Left lung (tissue), 10 donors: ENCODE results near the gene AHSA1. TPM values are rescaled to one million over a fixed set of nuclear protein-coding genes. Genes with fewer than 3 reads are reported as not detected.
A peak's percentile ranks its signal among the peaks of the same experiment; 100 is the strongest.

Experiments
- ATAC-seq: fragments of 200-7000 bp; cut with Tn5 transposase; one replicate; pipeline ENCODE4 v1.9.1; 2020; ENCODE audit warnings: moderate library complexity
- DNase-seq, 4 donors: peaks; one replicate each; pipeline ENCODE4 v3.0.0-alpha.2; 2013 to 2020
- H3K27ac ChIP-seq, 2 donors: fragments of 200-600 bp; sonication (generic) in 1 of 2; one replicate each; pipeline versions ENCODE4 v1.5.0 to v1.8.0; 2020 to 2021
- H3K27me3 ChIP-seq, 2 donors: fragments of 200-600 bp; sonication (generic) in 1 of 2; one replicate each; pipeline versions ENCODE4 v1.5.0 to v1.8.0; 2020 to 2021
- H3K36me3 ChIP-seq, 2 donors: fragments of 200-600 bp; sonication (generic) in 1 of 2; one replicate each; pipeline versions ENCODE4 v1.5.0 to v1.8.0; 2020 to 2021
- H3K4me1 ChIP-seq, 2 donors: fragments of 200-600 bp; one replicate each; pipeline ENCODE4 v1.8.0; 2021
- H3K4me3 ChIP-seq, 2 donors: fragments of 200-600 bp; sonication (generic) in 1 of 2; one replicate each; pipeline versions ENCODE4 v1.5.0 to v1.8.0; 2020 to 2021; ENCODE audit warnings: mild to moderate bottlenecking in 1 of 2
- H3K9me3 ChIP-seq, 2 donors: fragments of 200-600 bp; sonication (generic) in 1 of 2; one replicate each; pipeline versions ENCODE4 v1.5.0 to v1.8.0; 2020 to 2021
- intact Hi-C, 2 donors: fragments of 100-400 bp; cut with DNase I; formaldehyde crosslinking; loops; one replicate each; pipeline versions ENCODE4 v1.11.2 to v1.14.2; 2022
- polyA plus RNA-seq, 6 donors: library from polyadenylated mRNA; unstranded; fragments of 120-200 nt; gene quantifications; one replicate each; pipeline ENCODE4 v1.2.1, GENCODE V29; 2013; ENCODE audit not compliant: insufficient read length in 6 of 6
- total RNA-seq, 2 donors: library from RNA; stranded (reverse); fragmentation: NEBNext Ultra II Directional; extraction: Animal tissue kit (Norgen Biotek cat#: 25700); gene quantifications; one replicate each; pipeline ENCODE4 v1.2.1, GENCODE V29; 2021
- TF ChIP-seq, protein P1 (sequence below), 2 donors: fragments of 200-600 bp; sonication (generic) in 1 of 2; IDR thresholded peaks; one replicate each; pipeline versions ENCODE4 v1.5.0 to v1.8.0; 2021; ENCODE audit warnings: antibody characterized with exemption in 2 of 2
- donor health status: DM: no; HTN: yes; CAD: no.
- donor health status: DM: no; HTN: no; CAD: no.

Gene AHSA1
- total and polyA plus RNA-seq, 8 donors, result 111 to 203 (median 176) TPM

GRCh38 chr14:77470224-77470870 is 12.5 kb downstream of the AHSA1 start:
- intact Hi-C loops, result no loop called here
- no peaks in the 10 kb centered on the region for H3K4me1 ChIP-seq
- no peaks in the 10 kb centered on the region for H3K27me3 ChIP-seq
- DNase-seq (no peak), ATAC-seq (no peak)
- peaks cover 0 to 48% of the 10 kb centered on the region in 2 donors for H3K36me3 ChIP-seq
- H3K27ac ChIP-seq, result no peak overlapping the region
- TF ChIP-seq, protein P1, sequence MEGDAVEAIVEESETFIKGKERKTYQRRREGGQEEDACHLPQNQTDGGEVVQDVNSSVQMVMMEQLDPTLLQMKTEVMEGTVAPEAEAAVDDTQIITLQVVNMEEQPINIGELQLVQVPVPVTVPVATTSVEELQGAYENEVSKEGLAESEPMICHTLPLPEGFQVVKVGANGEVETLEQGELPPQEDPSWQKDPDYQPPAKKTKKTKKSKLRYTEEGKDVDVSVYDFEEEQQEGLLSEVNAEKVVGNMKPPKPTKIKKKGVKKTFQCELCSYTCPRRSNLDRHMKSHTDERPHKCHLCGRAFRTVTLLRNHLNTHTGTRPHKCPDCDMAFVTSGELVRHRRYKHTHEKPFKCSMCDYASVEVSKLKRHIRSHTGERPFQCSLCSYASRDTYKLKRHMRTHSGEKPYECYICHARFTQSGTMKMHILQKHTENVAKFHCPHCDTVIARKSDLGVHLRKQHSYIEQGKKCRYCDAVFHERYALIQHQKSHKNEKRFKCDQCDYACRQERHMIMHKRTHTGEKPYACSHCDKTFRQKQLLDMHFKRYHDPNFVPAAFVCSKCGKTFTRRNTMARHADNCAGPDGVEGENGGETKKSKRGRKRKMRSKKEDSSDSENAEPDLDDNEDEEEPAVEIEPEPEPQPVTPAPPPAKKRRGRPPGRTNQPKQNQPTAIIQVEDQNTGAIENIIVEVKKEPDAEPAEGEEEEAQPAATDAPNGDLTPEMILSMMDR (IDR thresholded peaks at IDR 0.05), result no peak
- H3K4me3 ChIP-seq, result no peak overlapping the region
- H3K9me3 ChIP-seq, result no peaks in the 10 kb centered on the region

DNA sequence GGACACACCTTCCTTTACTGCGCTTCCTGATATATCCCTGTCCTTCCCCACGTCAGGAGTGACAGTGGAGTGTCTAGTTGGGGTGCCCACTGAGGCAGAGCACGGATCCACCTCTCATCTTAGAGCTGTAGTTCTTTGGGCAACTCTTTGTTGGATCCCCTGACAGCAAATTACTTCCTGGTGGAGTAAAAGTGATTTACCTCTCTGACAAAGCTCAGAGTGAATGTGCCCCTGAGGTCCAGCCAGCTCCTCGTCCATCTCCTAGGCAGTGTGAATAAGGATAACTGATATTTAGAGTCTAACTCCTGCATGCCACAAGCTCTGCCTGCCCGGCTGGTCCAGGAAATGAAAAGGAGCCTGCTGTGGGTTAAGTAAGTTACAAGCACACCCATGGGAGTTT is 16.0 kb downstream of the AHSA1 start:
- H3K27me3 ChIP-seq, result no peaks in the 10 kb centered on the region
- TF ChIP-seq, protein P1 (IDR thresholded peaks at IDR 0.05), result no peak
- no peaks in the 10 kb centered on the region for H3K9me3 ChIP-seq
- DNase-seq (no peak), ATAC-seq (no peak)
- H3K36me3 ChIP-seq, result peaks cover 0 to 12% of the 10 kb centered on the region in 2 donors
- no peak overlapping the region for H3K27ac ChIP-seq
- H3K4me3 ChIP-seq, result no peak overlapping the region
- intact Hi-C loops, result no loop called here
- H3K4me1 ChIP-seq, result no peaks in the 10 kb centered on the region

DNA sequence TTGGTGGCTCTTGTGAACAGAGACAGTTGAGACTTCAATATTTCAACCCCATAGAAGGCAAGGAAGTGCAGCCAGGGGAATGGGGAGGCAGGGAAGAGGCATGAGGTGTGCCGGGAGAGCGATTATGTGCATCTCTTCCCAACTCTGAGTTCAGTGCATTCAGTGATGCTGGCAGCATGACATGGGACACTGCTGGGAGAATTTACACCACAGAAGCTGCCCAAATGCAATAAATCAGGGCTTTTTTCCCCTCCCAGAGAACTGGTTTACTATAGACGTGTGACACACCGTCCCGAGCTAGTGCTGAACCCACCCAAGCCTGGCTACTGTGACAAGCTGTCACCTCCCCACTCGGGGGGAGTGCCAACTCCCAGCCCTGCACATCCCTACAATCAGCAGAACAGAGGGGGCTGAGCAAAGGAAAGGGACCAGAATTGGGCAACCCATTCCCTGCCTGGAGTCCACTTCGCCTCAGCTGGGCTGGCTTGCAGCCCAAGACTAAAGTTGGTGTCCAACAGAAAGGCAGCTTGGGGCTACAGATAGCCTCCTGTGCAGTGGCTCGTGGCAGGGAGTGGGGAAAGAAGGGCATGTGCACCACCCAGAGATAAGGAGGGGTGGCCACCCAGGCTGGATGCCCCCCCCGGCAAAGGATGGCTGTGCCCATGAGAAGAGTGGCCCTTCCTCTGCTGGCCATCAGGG is 16.7 kb downstream of the AHSA1 start:
- H3K27me3 ChIP-seq, result no peaks in the 10 kb centered on the region
- H3K4me1 ChIP-seq, result no peaks in the 10 kb centered on the region
- peaks cover 0 to 5% of the 10 kb centered on the region in 2 donors for H3K36me3 ChIP-seq
- no peaks in the 10 kb centered on the region for H3K9me3 ChIP-seq
- DNase-seq, result peak in 2 of 4 donors; percentile 16 to 42
- ATAC-seq, result no peak
- no peak overlapping the region for H3K4me3 ChIP-seq
- intact Hi-C loops, result no loop called here
- no peak overlapping the region for H3K27ac ChIP-seq
- TF ChIP-seq, protein P1 (IDR thresholded peaks at IDR 0.05), result no peak

DNA sequence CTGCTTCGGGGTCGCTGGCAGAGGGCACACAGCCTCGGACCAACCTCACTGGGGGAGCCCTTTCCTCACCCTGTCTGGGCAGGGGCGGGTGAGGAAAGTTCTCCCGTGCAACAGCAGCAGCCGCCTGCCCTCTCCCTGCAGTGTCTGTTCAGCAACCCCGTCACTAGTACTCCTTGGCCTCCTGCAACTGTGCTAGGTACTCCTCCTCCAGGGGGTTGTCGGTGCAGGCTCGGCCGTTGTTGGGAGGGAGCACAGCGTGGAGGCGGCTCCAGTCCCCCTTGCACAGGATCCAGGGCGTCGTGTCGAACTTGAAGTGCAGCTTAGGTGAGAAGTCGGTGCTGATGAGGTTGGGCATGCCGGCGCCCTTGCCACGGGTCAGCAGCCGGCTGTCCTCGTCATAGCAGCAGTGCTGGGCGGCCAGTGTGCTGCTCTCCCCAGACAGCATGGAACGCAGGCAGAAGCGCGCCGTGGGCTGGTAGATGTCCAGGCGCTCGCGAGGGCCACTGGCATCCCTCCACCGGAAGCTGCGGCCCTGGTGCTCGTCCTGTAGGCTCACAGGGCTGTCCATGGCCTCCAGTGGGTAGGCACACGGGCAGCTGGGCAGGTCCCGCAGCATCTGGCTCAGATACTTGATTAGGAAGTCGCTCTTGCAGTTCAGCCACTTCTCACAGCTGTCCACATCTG is 17.7 kb downstream of the AHSA1 start:
- Histone ChIP-seq H3K27me3 (no peaks in the 10 kb centered on the region), H3K36me3 (no peaks in the 10 kb centered on the region), H3K4me3 (no peak overlapping the region), H3K9me3 (no peaks in the 10 kb centered on the region), H3K4me1 (no peaks in the 10 kb centered on the region), H3K27ac (no peak overlapping the region)
- intact Hi-C loops, result no loop called here
- ATAC-seq (no peak), DNase-seq (no peak)
- TF ChIP-seq, protein P1 (IDR thresholded peaks at IDR 0.05), result no peak

- H3K36me3 ChIP-seq, result no peaks in the 10 kb centered on the region
- TF ChIP-seq, protein P1 (IDR thresholded peaks at IDR 0.05), result no peak
Observed at GRCh38 chr14:77478029-77478428, 20.1 kb downstream of the AHSA1 start.

More at GRCh38 chr14:77478029-77478428, 20.1 kb downstream of the AHSA1 start:
- Histone ChIP-seq H3K4me1 (no peaks in the 10 kb centered on the region), H3K27me3 (no peaks in the 10 kb centered on the region), H3K4me3 (no peak overlapping the region), H3K9me3 (no peaks in the 10 kb centered on the region), H3K27ac (no peak overlapping the region)
- intact Hi-C loops, result no loop called here
- no peak for ATAC-seq
- peak in 1 of 4 donors; percentile 39 for DNase-seq
